Pons (tissue), 1 donor: ENCODE data around the gene GLE1.
A peak's percentile ranks its signal among the peaks of the same experiment; 100 is the strongest.
"Not testable (repeated sequence)": the region's sequence is repeated elsewhere in the genome, so short reads cannot be mapped to it uniquely, and the experiment has no call there.

Experiments
- DNase-seq: peaks from one replicate; pipeline ENCODE4 v3.0.0-alpha.2; 2016; ENCODE audit warnings: low spot score

The GLE1 gene

GRCh38 chr9:128552744-128553440 lies 48.4 kb downstream of the GLE1 start:
- DNase-seq = peak; percentile 26

GRCh38 chr9:128553728-128554127 lies 49.2 kb downstream of the GLE1 start:
- peak; percentile 25 for DNase-seq

GRCh38 chr9:128554155-128554862 lies 49.8 kb downstream of the GLE1 start:
- DNase-seq = no peak

GRCh38 chr9:128555180-128555721 lies 50.7 kb downstream of the GLE1 start:
- no peak for DNase-seq

GRCh38 chr9:128556276-128556675 lies 51.8 kb downstream of the GLE1 start:
- no peak for DNase-seq

GRCh38 chr9:128556926-128557634 lies 52.6 kb downstream of the GLE1 start:
- DNase-seq = no peak

- peak; percentile 97 for DNase-seq
Observed at GRCh38 chr9:128558431-128559310, 54.2 kb downstream of the GLE1 start.

GRCh38 chr9:128565578-128565977 lies 61.1 kb downstream of the GLE1 start:
- DNase-seq = no peak

- DNase-seq = no peak
Observed at GRCh38 chr9:128568470-128569078, 64.1 kb downstream of the GLE1 start.

- DNase-seq = peak; percentile 56
Observed at GRCh38 chr9:128575469-128575868, 71.0 kb downstream of the GLE1 start.

- DNase-seq = no peak
Observed at GRCh38 chr9:128575916-128576315, 71.4 kb downstream of the GLE1 start.

GRCh38 chr9:128577206-128577605 lies 72.7 kb downstream of the GLE1 start:
- DNase-seq = no peak

GRCh38 chr9:128579194-128579593 lies 74.7 kb downstream of the GLE1 start:
- no peak for DNase-seq

GRCh38 chr9:128580731-128581130 lies 76.2 kb downstream of the GLE1 start:
- no peak for DNase-seq

- DNase-seq = not testable (repeated sequence)
Observed at GRCh38 chr9:128585155-128585554, 80.6 kb downstream of the GLE1 start.

GRCh38 chr9:128586934-128587333 lies 82.4 kb downstream of the GLE1 start:
- not testable (repeated sequence) for DNase-seq

- no peak for DNase-seq
Observed at GRCh38 chr9:128587453-128587852, 82.9 kb downstream of the GLE1 start.

- DNase-seq = no peak
Observed at GRCh38 chr9:128588581-128589233, 84.2 kb downstream of the GLE1 start.
